ENCODE results near the gene CASP7.

CASP7 gene

DNA sequence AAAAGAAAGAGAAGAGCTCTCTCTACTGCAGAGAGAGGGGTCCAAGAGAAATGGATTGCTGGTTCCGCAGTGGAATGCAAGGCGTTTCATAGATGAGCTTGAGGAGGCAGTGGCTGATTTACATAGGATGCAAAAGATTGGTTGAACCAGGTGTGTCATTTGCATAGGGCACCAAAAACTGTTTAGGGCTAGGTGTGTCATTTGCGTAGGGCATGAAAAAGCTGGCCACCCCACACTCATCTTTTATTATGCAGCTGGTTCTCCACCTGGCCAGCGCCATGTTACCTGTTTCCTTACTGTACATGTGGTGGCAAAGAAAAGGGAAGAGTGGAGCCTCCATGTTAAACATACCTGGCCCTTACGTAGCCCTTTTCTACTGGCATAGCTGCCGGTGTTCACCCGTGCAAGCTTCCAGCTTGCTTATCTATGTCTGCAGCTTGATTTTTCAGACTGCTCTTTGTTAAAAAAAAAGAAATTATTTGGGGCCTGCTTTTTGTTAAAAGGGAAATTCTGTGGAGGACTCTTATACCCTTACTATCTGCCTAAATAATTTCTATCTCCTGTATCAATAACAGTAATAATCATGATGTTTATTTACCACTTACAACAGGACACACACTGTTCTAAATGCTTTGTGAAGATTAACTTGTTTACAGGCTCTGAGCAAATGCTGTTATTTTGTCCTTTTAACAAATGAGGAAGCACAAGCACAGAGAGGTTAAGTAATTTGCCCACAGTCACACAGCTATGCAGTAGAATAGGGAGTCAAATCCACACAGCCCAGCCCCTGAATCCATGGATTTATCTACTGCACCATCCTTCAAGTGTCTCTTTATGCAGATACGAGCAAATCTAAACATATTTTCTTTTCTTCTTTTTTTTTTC is 33.3 kb downstream of the CASP7 start:
- DNase-seq = no peak

- no peak for DNase-seq
Measured at GRCh38 chr10:113713640-113713982, 33.9 kb downstream of the CASP7 start.

DNA sequence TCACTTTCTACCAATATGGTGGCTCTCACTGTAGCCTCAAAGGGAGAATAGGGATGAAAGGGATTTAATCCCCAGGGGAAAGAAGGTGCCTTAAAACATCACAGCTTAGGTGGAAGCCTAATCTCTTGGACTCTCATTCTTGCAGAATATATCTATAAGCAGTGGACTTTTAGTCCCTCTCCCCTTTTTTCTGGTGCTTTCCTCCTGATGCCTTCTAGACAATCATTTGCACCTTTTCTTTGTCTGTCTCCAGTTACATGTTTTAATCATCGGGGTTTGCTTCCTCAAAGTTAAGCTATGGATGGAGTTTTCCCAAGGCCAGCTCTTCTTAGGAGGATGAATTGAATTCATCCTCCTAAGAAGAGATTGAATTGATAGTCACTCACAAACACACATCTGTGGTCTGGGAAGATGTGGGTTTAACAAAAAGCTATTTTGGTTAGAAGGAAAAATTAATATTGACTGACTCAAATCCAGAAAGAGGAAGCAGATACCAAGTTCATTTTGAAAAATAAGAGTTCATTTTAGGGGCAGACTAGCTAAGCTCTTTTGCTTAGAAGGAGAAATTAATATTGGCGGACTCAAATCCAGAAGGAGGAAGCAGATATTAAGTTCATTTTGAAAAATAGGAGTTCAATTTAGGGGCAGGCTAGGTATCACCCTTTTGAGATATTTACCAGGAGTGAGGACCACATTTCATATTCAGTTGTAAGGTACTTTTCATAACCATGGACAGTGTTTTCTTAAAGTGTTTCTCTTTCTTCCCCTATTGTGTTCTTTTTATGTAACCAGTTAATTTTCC is 36.6 kb downstream of the CASP7 start:
- DNase-seq = no peak

- DNase-seq = no peak
Measured at GRCh38 chr10:113718969-113719822, 39.5 kb downstream of the CASP7 start.

GRCh38 chr10:113720386-113720785 is 40.7 kb downstream of the CASP7 start:
- DNase-seq = no peak

- DNase-seq = no peak
Measured at GRCh38 chr10:113732160-113732881, 52.6 kb downstream of the CASP7 start.

DNA sequence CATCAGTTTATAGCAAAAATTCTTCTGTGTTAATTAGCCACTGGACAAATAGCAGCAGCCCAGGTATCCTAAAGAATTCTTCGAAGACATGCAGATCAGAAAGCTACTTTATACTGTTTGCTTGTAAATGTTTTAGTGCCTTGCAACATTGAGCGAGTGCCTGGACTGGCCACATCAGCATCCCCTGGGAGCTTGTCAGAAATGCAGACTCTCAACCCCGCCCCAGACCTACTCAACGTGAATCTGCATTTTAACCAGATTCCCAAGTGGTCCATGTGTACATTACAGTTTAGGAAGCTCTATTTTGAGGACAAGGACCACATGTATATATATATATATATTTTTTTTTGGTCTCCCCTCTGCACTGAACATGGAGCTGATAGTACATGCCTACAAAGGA is 53.3 kb downstream of the CASP7 start:
- no peak for DNase-seq

DNA sequence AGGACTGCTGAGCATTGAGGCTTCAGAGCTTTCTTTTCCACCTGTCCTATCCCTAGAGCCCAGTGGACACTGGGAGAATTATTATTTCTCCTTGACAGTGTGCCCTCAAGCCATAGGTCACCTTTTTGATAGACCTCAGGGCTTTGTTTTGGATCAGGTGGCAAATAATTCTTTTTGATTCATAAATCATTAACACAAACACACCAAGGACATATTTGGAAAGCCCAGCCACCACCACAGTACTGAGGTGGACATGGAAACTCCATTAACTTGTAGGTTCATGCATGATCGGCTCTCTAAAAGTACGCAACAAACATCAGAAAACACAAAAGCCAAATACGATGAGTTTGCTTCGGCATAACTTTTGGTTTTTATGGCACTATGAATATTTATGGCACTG is 53.9 kb downstream of the CASP7 start:
- no peak for DNase-seq

DNA sequence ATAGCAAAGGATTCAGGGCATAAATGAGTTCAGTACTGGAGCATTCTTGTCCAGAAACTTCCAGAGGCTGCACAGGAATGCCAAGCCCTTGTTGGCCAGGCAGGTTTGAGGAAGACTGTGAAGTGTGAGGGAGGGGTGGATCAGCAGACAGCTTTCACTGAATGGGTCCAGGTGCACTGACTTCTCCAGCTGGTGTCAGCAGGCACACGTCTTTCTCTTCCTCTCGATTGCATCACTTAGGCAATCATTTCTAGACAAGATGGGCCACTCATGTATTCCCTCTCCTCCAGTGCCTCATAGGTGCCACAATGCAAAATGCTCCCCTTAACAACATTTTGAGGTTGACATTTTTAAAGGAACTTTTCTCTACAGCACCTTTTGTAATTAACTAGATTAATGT is 56.2 kb downstream of the CASP7 start:
- DNase-seq = no peak

- DNase-seq = no peak
Measured at GRCh38 chr10:113736576-113736975, 56.9 kb downstream of the CASP7 start.

DNA sequence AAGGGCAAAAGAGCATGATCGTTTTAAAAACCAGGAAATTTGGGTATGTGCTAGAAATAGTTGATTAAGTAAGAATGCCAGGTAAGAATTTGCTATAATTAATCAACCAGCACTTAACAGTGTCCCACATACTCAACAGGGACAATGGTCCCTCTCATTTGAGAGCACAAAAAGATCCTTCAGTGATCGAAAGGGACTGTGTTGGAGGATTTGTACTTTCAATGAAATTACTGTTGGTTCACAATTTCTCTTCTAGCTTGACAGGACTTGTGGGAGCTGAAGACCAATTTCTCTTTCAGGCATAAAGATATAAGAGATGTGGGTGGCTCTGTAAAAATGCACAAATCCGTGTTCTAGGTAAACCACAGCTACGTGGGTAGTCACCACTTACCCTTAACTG is 59.3 kb downstream of the CASP7 start:
- no peak for DNase-seq

DNA sequence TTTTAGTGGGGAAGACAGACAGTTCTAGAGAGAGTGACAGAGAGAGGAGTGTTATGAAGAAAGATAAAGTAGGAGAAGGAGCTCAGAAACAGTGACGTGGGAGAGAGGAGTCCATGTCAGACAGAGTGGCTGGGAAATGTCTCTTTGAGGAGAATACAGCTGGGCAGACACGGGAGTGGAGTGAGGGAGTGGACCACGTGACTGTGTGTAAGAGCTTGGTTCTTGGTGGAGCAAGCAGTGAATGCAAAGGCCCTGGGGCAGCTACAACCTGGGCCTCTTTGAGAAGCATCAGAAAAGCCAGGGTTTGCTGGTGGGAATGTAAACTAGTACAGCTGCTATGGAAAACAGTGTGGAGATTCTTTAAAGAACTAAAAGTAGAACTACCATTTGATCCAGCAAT is 59.9 kb downstream of the CASP7 start:
- no peak for DNase-seq

DNA sequence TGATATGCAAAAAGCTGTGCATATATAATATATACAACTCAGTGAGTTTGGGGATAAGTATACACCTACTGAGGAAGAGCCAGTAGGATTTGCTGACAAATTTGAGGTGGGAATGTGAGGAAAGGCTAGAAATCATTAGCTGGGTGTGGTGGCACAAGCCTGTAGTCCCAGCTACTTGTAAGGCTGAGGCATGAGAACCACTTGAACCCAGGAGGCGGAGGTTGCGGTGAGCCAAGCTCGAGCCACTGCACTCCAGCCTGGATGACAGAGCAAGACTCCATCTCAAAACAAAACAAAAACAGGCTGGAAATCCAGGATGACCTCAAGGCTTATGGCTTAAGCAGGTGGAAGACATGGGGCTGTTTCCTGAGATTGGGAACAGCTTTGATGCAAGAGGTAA is 61.1 kb downstream of the CASP7 start:
- DNase-seq = no peak

- no peak for DNase-seq
Measured at GRCh38 chr10:113742466-113742865, 62.8 kb downstream of the CASP7 start.

- DNase-seq = no peak
Measured at GRCh38 chr10:113743594-113743993, 63.9 kb downstream of the CASP7 start.

- no peak for DNase-seq
Measured at GRCh38 chr10:113745374-113745773, 65.7 kb downstream of the CASP7 start.

- DNase-seq = no peak
Measured at GRCh38 chr10:113746217-113746957, 66.7 kb downstream of the CASP7 start.

DNA sequence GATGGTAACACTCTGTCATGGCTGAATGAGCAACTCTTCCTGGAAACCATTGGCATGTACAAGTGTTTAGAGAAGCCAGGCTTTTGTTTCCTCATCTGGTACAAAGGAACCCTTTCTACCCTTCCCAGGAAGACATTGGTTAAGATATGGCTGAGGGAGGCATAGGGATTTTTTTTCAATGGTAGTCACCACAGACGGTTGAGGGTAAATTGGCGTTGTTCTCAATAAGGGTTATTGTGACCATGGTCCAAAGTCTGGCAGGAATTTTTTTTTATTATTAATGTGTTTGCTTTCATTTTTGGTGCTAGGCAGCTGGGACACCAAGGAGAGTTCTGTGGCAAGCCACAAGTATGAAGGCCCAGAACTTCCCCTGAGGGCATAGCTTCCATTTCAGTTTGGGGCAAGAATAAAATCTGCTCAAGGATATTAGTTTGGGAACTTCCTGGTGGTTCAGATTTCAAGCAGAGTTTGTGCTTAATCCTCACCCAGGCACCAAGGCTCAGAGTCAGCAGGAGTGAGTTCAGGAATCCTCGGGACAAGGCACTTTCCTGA is 71.5 kb downstream of the CASP7 start, which contains the start of gene PLEKHS1:
Gene PLEKHS1, plus strand, starts transcription at position 502 of the 552 bp plus-strand sequence. CDS start 3,596 bp downstream, outside the sequence.
- no peak for DNase-seq

DNA sequence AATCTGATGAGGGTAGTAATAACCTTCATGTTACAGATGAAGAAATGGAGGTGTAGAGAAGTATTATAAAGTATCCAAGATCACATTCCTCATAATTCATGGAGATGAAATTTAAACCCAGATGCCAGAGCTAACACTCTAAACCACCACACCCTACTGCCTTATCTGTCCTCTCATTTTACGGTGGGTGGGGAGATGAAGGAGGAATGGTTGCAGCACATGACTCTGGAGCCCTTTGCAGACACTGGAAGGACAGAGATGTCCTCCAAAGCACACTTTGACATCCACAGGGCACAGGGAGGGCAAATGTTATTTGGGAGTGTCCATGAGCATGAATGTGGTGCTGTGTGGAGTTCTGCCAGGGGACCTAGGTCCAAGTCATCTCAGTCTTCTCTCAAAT is 72.8 kb downstream of the CASP7 start:
- no peak for DNase-seq

DNA sequence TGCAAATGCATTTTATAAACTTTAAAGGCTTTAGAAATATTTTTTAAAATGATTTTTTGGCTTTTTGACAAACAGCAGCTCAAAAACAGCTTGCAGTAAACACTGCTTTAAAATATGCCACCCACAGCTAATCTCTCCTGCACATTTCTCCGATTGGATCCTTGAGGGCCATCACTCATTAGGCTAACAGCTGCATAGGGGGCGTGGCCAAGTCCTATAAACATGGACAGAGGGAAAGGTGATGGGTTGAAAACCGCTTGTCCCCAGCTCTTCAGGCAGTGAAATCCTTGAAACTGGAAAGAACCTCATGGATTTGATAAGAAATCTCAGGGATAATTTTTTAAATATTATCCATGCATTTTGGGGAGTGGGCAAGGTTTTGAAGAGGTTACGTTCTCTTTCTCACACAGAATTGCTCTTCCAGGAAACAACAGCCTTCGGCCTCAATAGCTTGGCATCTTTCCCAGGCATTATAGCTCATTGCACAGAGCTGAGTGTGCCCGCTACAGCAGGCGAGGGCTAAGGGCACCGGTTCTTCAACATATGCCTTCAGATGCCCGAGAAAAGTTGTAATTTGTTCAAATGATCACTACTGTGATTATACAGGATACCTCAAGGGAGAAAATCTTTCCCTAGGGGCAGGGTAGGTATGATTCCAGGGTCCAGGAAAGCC is 73.4 kb downstream of the CASP7 start:
- no peak for DNase-seq

DNA sequence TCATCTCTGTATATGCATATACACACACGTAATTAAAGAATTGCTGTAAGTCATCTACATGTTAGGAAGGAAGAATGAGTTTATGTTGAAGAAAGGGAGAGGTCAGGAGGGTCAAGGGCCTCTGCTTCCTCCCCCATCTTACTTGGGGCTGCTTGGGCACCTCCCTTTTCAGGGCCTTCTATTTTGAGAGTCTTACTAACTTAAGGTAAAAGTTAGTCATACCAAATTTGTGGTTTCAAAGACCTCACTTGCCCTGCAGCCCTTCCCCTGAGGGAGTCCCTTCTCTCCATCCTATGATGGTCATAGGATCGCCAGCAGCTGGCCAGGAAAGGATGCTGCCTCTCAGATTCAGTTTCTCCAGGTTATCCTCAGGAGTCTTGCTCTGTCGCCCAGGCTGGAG is 74.4 kb downstream of the CASP7 start:
- no peak for DNase-seq
